HL-60 (cell line): ENCODE results near the gene OR56A1.

Source experiments
- POLR2AphosphoS5 ChIP-seq: IDR thresholded peaks from 2 replicates; pipeline ENCODE4 v1.6.1; 2012; ENCODE audit warnings: low read depth
- REST ChIP-seq: IDR thresholded peaks from 2 replicates; pipeline ENCODE4 v1.6.1; 2012; ENCODE audit warnings: low read depth; ENCODE audit not compliant: insufficient replicate concordance
- SPI1 ChIP-seq: IDR thresholded peaks from 2 replicates; pipeline ENCODE4 v1.6.1; 2012; ENCODE audit warnings: low read depth, mild to moderate bottlenecking, borderline replicate concordance
- TF ChIP-seq, protein P1 (sequence below): IDR thresholded peaks from one replicate; pipeline ENCODE4 v1.5.1; 2011; ENCODE audit warnings: low read length, control low read depth, inconsistent platforms; ENCODE audit not compliant: insufficient read depth

GRCh38 chr11:6002202-6002699 lies 28.3 kb downstream of the OR56A1 start:
- no peak for TF ChIP-seq SPI1
- TF ChIP-seq REST = no peak
- TF ChIP-seq, protein P1, sequence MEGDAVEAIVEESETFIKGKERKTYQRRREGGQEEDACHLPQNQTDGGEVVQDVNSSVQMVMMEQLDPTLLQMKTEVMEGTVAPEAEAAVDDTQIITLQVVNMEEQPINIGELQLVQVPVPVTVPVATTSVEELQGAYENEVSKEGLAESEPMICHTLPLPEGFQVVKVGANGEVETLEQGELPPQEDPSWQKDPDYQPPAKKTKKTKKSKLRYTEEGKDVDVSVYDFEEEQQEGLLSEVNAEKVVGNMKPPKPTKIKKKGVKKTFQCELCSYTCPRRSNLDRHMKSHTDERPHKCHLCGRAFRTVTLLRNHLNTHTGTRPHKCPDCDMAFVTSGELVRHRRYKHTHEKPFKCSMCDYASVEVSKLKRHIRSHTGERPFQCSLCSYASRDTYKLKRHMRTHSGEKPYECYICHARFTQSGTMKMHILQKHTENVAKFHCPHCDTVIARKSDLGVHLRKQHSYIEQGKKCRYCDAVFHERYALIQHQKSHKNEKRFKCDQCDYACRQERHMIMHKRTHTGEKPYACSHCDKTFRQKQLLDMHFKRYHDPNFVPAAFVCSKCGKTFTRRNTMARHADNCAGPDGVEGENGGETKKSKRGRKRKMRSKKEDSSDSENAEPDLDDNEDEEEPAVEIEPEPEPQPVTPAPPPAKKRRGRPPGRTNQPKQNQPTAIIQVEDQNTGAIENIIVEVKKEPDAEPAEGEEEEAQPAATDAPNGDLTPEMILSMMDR = no peak
- TF ChIP-seq POLR2AphosphoS5 = no peak
